Activated CD8-positive, alpha-beta T cell treated with anti-CD3 and anti-CD28 coated beads, Interleukin-2, amount 10 ng/mL, durations not matched to agents 7 days and 5 days (primary cell): Measurements from ENCODE around the gene EGFL8. TPM values are rescaled to one million over a fixed set of nuclear protein-coding genes. Genes with fewer than 3 reads are reported as not detected.
"Not testable (repeated sequence)": the region's sequence is repeated elsewhere in the genome, so short reads cannot be mapped to it uniquely, and the experiment has no call there.

Experiments used
- ATAC-seq: fragments of 150-1000 bp; cut with Tn5 transposase; one replicate; pipeline ENCODE4 v1.10.0; 2021; ENCODE audit warnings: moderate library complexity
- CTCF ChIA-PET: fragments of 350-600 bp; sonication (Branson Sonifier 250); formaldehyde crosslinking; loops from one replicate; lab custom pipeline; 2021; ENCODE audit warnings: antibody characterized with exemption; lab: Charles Lee
- POLR2A ChIA-PET: fragments of 350-600 bp; sonication (Branson Sonifier 250); formaldehyde crosslinking; loops from one replicate; lab custom pipeline; 2021; ENCODE audit warnings: antibody characterized with exemption; lab: Charles Lee
- DNase-seq: peaks from one replicate; pipeline ENCODE4 v3.0.0-alpha.2; 2020
- H3K27ac Mint-ChIP-seq: one replicate; pipeline ENCODE4 v1.8.0; 2021; ENCODE audit warnings: mild to moderate bottlenecking, mixed read lengths
- H3K27me3 Mint-ChIP-seq: one replicate; pipeline ENCODE4 v1.8.0; 2021; ENCODE audit warnings: low read depth, mixed read lengths
- H3K36me3 Mint-ChIP-seq: one replicate; pipeline ENCODE4 v1.8.0; 2021; ENCODE audit warnings: low read depth, mixed read lengths
- H3K4me1 Mint-ChIP-seq: one replicate; pipeline ENCODE4 v1.8.0; 2021; ENCODE audit warnings: low read depth, mixed read lengths
- H3K4me3 Mint-ChIP-seq: one replicate; pipeline ENCODE4 v1.8.0; 2021; ENCODE audit warnings: mild to moderate bottlenecking, mixed read lengths
- H3K9me3 Mint-ChIP-seq: one replicate; pipeline ENCODE4 v1.8.0; 2022; ENCODE audit warnings: mixed read lengths; ENCODE audit not compliant: insufficient read depth
- total RNA-seq, 2 experiments: library from RNA; stranded (reverse); gene quantifications; one replicate each; pipeline ENCODE4 v1.2.3, GENCODE V29; 2021

EGFL8 gene
- total RNA-seq, 2 experiments from 2014 or later: 9.8 to 12.2 TPM

- ChIA-PET CTCF (interaction anchor here (0.9 to 2.5 kb wide), 7 partner anchors 9 to 646 kb away, joined by 3 to 8 read pairs (median 3); partner anchors contain the start of genes AGPAT1 and TAP2), POLR2A (interaction anchor here (1.0 to 6.5 kb wide), 7 partner anchors 9 to 780 kb away, joined by 3 to 45 read pairs (median 7); partner anchors contain the start of genes ATF6B, FKBPL and RNF5)
- peaks cover 49% of the 10 kb centered on the region for H3K36me3 Mint-ChIP-seq
- peaks cover 53% of the 10 kb centered on the region for H3K4me1 Mint-ChIP-seq
- H3K27me3 Mint-ChIP-seq: no peaks in the 10 kb centered on the region
- DNase-seq: no peak
- H3K27ac Mint-ChIP-seq: peak overlapping the region; percentile 97
- no peaks in the 10 kb centered on the region for H3K9me3 Mint-ChIP-seq
- no peak for ATAC-seq
- H3K4me3 Mint-ChIP-seq: peak overlapping the region; percentile 99
These were observed 27.6 kb downstream of the EGFL8 start for GRCh38 chr6:32191696-32192607.

GRCh38 chr6:32192608-32193039 lies 28.2 kb downstream of the EGFL8 start, which contains the start of gene GPSM3:
Gene GPSM3 (minus strand): TSS chr6:32192643. CDS start chr6:32192513, 130 bp downstream.
- Mint-ChIP-seq H3K9me3 (no peaks in the 10 kb centered on the region), H3K27ac (peak within 1 kb of the TSS; percentile 97), H3K4me3 (peak within 1 kb of the TSS; percentile 99), H3K27me3 (no peaks in the 10 kb centered on the region), H3K4me1 (peaks cover 50% of the 10 kb centered on the region), H3K36me3 (peaks cover 42% of the 10 kb centered on the region)
- ChIA-PET CTCF (interaction anchor here (0.6 to 1.9 kb wide), 8 partner anchors 10 to 646 kb away, joined by 3 to 7 read pairs (median 3); partner anchors contain the start of genes AGPAT1, FKBPL and TAP2), POLR2A (interaction anchor here (0.6 to 6.5 kb wide), 10 partner anchors 10 to 71 kb away, joined by 3 to 45 read pairs (median 4); partner anchors contain the start of genes AGPAT1, ATF6B, FKBPL and RNF5)
- ATAC-seq (no peak), DNase-seq (peak; percentile 66)

GRCh38 chr6:32193096-32193495 lies 28.7 kb downstream of the EGFL8 start:
- not testable (repeated sequence) for DNase-seq, H3K27me3 Mint-ChIP-seq, H3K9me3 Mint-ChIP-seq, ATAC-seq
- Mint-ChIP-seq H3K36me3 (peaks cover 37% of the 10 kb centered on the region), H3K4me1 (peaks cover 45% of the 10 kb centered on the region), H3K4me3 (peak overlapping the region; percentile 99), H3K27ac (peak overlapping the region; percentile 97)
- ChIA-PET POLR2A (interaction anchor here (0.6 to 6.5 kb wide), 8 partner anchors 10 to 71 kb away, joined by 3 to 45 read pairs (median 5); partner anchors contain the start of genes AGPAT1, ATF6B, FKBPL and RNF5), CTCF (interaction anchor here (0.6 to 1.9 kb wide), 7 partner anchors 14 to 74 kb away, joined by 3 to 7 read pairs (median 4); partner anchors contain the start of genes AGPAT1 and FKBPL)

- ChIA-PET CTCF (interaction anchor here (0.6 to 2.7 kb wide), 5 partner anchors 15 to 223 kb away, joined by 3 to 25 read pairs (median 3); partner anchors contain the start of genes AGPAT1 and DXO), POLR2A (interaction anchor here (1.0 to 1.3 kb wide), 2 partner anchors 65 to 534 kb away, joined by 4 to 5 read pairs; partner anchors contain the start of gene C6orf47)
- no peaks in the 10 kb centered on the region for H3K27me3 Mint-ChIP-seq
- no peak for DNase-seq
- peak overlapping the region; percentile 99 for H3K4me3 Mint-ChIP-seq
- no peaks in the 10 kb centered on the region for H3K9me3 Mint-ChIP-seq
- H3K4me1 Mint-ChIP-seq: peaks cover 33% of the 10 kb centered on the region
- H3K36me3 Mint-ChIP-seq: peaks cover 24% of the 10 kb centered on the region
- no peak for ATAC-seq
- H3K27ac Mint-ChIP-seq: peak overlapping the region; percentile 50
These were observed 30.0 kb downstream of the EGFL8 start for GRCh38 chr6:32194388-32194787.

GRCh38 chr6:32194825-32195651 lies 30.6 kb downstream of the EGFL8 start:
- Mint-ChIP-seq H3K4me3 (peak overlapping the region; percentile 97), H3K4me1 (peaks cover 33% of the 10 kb centered on the region), H3K27me3 (no peaks in the 10 kb centered on the region), H3K27ac (peak overlapping the region; percentile 92), H3K9me3 (no peaks in the 10 kb centered on the region), H3K36me3 (peaks cover 24% of the 10 kb centered on the region)
- POLR2A ChIA-PET: interaction anchor here (1.0 to 1.5 kb wide), 7 partner anchors 18 to 650 kb away, joined by 3 to 6 read pairs (median 4); partner anchors contain the start of genes AGPAT1, C6orf47 and TAP2
- CTCF ChIA-PET: interaction anchor here (0.6 to 2.7 kb wide), 26 partner anchors 11 to 790 kb away, joined by 3 to 28 read pairs (median 4); partner anchors contain the start of genes AGPAT1, ATF6B, DXO and FKBPL
- peak; percentile 61 for DNase-seq
- peak; percentile 4 for ATAC-seq

- ChIA-PET CTCF (interaction anchor here (0.8 to 2.7 kb wide), 23 partner anchors 11 to 789 kb away, joined by 3 to 28 read pairs (median 4); partner anchors contain the start of genes AGPAT1, ATF6B, DXO and FKBPL), POLR2A (interaction anchor here (1.0 to 1.5 kb wide), 7 partner anchors 18 to 650 kb away, joined by 3 to 6 read pairs (median 4); partner anchors contain the start of genes AGPAT1, C6orf47 and TAP2)
- ATAC-seq: peak; percentile 90
- H3K27me3 Mint-ChIP-seq: no peaks in the 10 kb centered on the region
- H3K9me3 Mint-ChIP-seq: no peaks in the 10 kb centered on the region
- peak overlapping the region; percentile 97 for H3K4me3 Mint-ChIP-seq
- peak; percentile 100 for DNase-seq
- peak overlapping the region; percentile 99 for H3K27ac Mint-ChIP-seq
- peaks cover 18% of the 10 kb centered on the region for H3K36me3 Mint-ChIP-seq
- peaks cover 33% of the 10 kb centered on the region for H3K4me1 Mint-ChIP-seq
These were observed 31.2 kb downstream of the EGFL8 start for GRCh38 chr6:32195652-32195901.

GRCh38 chr6:32195902-32196681 lies 31.7 kb downstream of the EGFL8 start:
- ChIA-PET CTCF (interaction anchor here (0.8 to 2.7 kb wide), 22 partner anchors 10 to 789 kb away, joined by 3 to 28 read pairs (median 4); partner anchors contain the start of genes AGPAT1, ATF6B, DXO and FKBPL), POLR2A (interaction anchor here (0.6 to 1.5 kb wide), 10 partner anchors 19 to 1319 kb away, joined by 3 to 6 read pairs (median 4); partner anchors contain the start of genes AGPAT1 and TAP2)
- Mint-ChIP-seq H3K36me3 (peaks cover 15% of the 10 kb centered on the region), H3K4me1 (peaks cover 33% of the 10 kb centered on the region), H3K4me3 (peak overlapping the region; percentile 97), H3K27me3 (no peaks in the 10 kb centered on the region), H3K9me3 (no peaks in the 10 kb centered on the region), H3K27ac (peak overlapping the region; percentile 99)
- peak; percentile 76 for DNase-seq
- ATAC-seq: peak; percentile 4

GRCh38 chr6:32196682-32197616 lies 32.6 kb downstream of the EGFL8 start:
- Mint-ChIP-seq H3K4me1 (peaks cover 33% of the 10 kb centered on the region), H3K9me3 (no peaks in the 10 kb centered on the region), H3K4me3 (peak overlapping the region; percentile 97), H3K27ac (peak overlapping the region; percentile 99), H3K27me3 (no peaks in the 10 kb centered on the region), H3K36me3 (peaks cover 6% of the 10 kb centered on the region)
- ATAC-seq (no peak), DNase-seq (no peak)
- CTCF ChIA-PET: interaction anchor here (1.4 to 2.7 kb wide), 3 partner anchors 20 to 78 kb away, joined by 4 to 28 read pairs (median 25); partner anchors contain the start of genes AGPAT1, ATF6B and FKBPL
- POLR2A ChIA-PET: interaction anchor here (0.6 to 1.1 kb wide), 5 partner anchors 21 to 1320 kb away, joined by 3 to 5 read pairs (median 3); partner anchors contain the start of gene ATF6B

- H3K27me3 Mint-ChIP-seq: no peaks in the 10 kb centered on the region
- no peak overlapping the region for H3K27ac Mint-ChIP-seq
- peaks cover 30% of the 10 kb centered on the region for H3K4me1 Mint-ChIP-seq
- ATAC-seq (no peak), DNase-seq (no peak)
- ChIA-PET CTCF (no interaction called here), POLR2A (no interaction called here)
- no peaks in the 10 kb centered on the region for H3K9me3 Mint-ChIP-seq
- peaks cover 1% of the 10 kb centered on the region for H3K36me3 Mint-ChIP-seq
- H3K4me3 Mint-ChIP-seq: no peak overlapping the region
These were observed 33.9 kb downstream of the EGFL8 start for GRCh38 chr6:32198345-32198696.
